ENCODE measurements around the gene AAMDC.
"Not testable (repeated sequence)": the region's sequence is repeated elsewhere in the genome, so short reads cannot be mapped to it uniquely, and the experiment has no call there.

The AAMDC gene

DNA sequence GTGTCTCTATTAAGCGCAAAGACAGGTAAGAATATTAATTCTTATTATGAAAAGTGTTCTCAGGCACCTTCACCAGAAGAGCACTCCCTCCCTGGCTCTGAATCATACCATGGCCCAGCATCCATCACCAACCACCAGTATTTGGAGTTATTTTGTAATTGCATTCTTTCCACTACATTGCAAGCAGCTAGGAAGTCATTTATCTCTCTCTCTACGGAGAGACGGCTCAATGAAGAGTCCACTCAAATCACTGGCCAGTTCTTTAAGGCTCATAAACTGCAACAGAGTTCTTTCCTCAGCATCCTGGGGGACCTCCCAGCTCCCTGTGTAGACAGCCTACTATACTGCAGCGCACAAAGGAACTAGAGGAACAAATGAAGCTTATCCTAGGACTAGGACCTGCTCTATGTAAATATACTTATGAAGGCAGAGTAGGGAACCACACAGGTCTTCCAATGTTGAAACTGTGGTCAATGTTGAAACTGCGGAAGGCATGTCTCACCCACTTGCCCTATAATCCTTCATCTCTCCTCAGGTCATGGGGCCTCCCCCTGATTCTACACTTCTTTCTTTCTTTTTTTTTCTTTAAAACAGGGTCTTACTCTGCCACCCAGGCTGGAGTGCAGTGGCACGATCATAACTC is 63.4 kb downstream of the AAMDC start:
- DNase-seq (ENCODE audit: low read depth in 2 of 2, low spot score in 1 of 2): no peak

- DNase-seq (ENCODE audit: low read depth in 2 of 2, low spot score in 1 of 2): no peak
Observed at GRCh38 chr11:77884829-77885190, 63.9 kb downstream of the AAMDC start.

DNA sequence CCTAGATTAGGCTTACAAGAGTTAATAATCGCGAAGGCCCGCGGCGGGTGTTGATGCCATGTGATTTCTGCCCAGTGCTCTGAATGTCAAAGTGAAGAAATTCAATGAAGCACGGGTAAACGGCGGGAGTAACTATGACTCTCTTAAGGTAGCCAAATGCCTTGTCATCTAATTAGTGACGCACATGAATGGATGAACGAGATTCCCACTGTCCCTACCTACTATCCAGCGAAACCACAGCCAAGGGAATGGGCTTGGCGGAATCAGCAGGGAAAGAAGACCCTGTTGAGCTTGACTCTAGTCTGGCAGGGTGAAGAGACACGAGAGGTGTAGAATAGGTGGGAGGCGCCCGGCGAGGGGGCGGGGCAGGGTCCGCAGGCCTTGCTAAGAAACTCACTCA is 65.5 kb downstream of the AAMDC start:
- DNase-seq (ENCODE audit: low read depth in 2 of 2, low spot score in 1 of 2): no peak

GRCh38 chr11:77889045-77889444 is 68.1 kb downstream of the AAMDC start:
- DNase-seq (ENCODE audit: low read depth in 2 of 2, low spot score in 1 of 2): not testable (repeated sequence)

DNA sequence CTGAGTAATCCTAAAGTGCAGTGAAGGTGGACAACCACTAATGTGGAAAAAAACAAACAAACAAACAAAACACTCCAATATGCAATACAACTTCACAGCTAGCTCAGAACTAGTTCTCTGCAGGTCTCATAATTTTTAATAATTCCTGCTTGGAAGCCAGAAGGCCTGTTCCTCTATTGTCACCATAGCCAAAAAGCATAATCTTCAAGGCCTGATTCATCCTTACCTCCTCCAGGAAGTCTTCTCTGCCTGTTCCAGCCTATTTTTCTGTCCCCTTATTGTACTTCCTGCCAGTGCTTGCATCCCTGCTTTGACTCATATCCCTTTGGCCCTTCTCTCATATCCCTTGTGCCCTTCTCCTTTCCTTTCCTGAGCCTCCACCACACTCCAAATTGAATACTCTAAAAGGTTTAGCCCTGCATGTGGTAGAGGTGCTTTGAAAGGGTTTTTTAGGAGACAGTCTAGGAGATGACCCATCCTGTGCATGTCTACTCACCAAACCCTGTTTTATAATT is 69.2 kb downstream of the AAMDC start:
- not testable (repeated sequence) for DNase-seq (ENCODE audit: low read depth in 2 of 2, low spot score in 1 of 2)

GRCh38 chr11:77890619-77891056 is 69.7 kb downstream of the AAMDC start:
- not testable (repeated sequence) for DNase-seq (ENCODE audit: low read depth in 2 of 2, low spot score in 1 of 2)

DNA sequence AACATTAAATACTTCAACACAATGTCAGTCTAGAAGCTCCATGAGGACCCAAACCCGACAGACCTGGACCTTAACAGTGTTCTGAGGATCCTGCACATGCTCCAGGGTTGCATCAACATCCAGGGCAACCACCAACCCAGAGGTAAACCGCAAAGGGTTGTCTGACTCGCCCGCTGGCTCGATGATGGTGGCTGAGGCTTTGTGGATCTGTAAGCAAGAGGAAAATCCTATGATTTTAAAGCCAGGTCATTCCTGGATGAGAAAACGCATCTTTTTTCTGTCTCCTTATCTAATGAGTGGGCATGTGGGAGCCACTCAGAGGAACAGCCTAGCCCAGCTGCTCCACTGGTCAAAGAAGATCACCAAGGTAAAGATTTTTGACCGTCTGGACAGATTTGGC is 70.3 kb downstream of the AAMDC start:
- DNase-seq (ENCODE audit: low read depth in 2 of 2, low spot score in 1 of 2): not testable (repeated sequence)

GRCh38 chr11:77891703-77892102 is 70.8 kb downstream of the AAMDC start:
- not testable (repeated sequence) for DNase-seq (ENCODE audit: low read depth in 2 of 2, low spot score in 1 of 2)

DNA sequence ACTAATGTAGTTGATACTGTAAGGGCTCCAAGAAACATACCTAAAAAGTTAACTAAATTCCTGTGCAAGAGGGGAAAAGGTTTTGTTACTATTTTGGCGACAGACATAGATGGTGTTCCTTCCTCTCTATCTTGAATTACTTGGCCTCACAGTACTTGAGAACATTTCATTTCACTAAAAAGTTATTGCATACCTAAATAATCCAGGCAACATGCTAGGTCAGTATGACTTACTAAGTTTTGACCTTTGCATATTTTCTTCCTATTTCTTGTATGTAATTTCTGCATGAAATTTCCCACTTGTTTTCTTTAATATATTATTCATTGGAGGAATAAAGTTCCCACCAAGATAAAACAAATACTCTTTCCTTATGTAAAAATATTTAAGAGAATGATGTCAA is 74.0 kb downstream of the AAMDC start:
- DNase-seq (ENCODE audit: low read depth in 2 of 2, low spot score in 1 of 2): not testable (repeated sequence)

DNA sequence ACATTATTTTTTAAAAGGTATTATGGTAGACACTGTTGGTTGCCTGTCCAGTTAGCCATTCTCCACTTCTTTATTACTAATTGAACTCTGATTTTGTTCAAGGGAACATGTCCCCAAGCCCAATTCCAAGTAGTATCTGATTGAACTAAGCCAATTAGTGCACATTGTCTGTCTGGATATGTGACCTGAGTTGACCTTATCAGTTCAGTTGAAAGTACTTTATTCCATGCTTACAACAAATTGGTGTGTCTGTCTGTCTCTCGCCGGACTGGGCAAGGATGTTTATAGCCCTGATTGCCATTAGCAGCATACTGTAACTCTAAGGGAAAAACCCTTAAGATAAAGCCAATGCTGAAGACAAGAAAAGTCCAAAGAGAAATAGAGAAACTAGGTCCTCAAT is 87.9 kb downstream of the AAMDC start:
- DNase-seq (ENCODE audit: low read depth in 2 of 2, low spot score in 1 of 2): no peak

- no peak for DNase-seq (ENCODE audit: low read depth in 2 of 2, low spot score in 1 of 2)
Observed at GRCh38 chr11:77909277-77909676, 88.3 kb downstream of the AAMDC start.

GRCh38 chr11:77910828-77911227 is 89.9 kb downstream of the AAMDC start:
- DNase-seq (ENCODE audit: low read depth in 2 of 2, low spot score in 1 of 2): not testable (repeated sequence)

GRCh38 chr11:77913608-77914306 is 92.8 kb downstream of the AAMDC start:
- not testable (repeated sequence) for DNase-seq (ENCODE audit: low read depth in 2 of 2, low spot score in 1 of 2)

DNA sequence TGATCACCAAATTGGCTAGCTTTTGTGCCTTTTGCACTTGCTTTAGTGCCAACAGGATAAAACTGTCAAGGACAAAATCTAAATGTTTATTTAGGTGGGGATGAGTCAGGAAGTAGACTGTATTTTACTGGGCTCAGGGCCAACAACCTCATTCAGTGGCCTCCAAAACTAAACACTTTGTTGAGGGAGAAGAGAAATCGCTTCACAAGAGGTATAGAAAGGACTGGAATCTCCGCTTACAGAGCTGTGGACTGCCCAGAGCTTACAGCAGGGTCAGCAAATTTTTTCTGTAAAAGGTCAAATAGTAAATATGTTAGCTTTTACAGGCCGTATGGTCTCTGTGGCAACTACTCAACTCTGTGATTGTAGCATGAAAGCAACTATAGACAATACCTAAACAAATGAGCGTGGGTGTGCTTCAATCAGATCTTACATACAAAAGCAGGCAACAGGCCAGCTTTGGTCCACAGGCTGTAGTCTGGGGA is 93.4 kb downstream of the AAMDC start:
- not testable (repeated sequence) for DNase-seq (ENCODE audit: low read depth in 2 of 2, low spot score in 1 of 2)

GRCh38 chr11:77917713-77918112 is 96.8 kb downstream of the AAMDC start:
- not testable (repeated sequence) for DNase-seq (ENCODE audit: low read depth in 2 of 2, low spot score in 1 of 2)

All from stimulated activated CD8-positive, alpha-beta memory T cell treated with anti-CD3 and anti-CD28 coated beads, Interleukin-4, amount 100 ng/mL, for 4 hours (primary cell).